ENCODE results near the gene KIFC3.
"Not testable (repeated sequence)": the region's sequence is repeated elsewhere in the genome, so short reads cannot be mapped to it uniquely, and the experiment has no call there.

The KIFC3 gene

DNA sequence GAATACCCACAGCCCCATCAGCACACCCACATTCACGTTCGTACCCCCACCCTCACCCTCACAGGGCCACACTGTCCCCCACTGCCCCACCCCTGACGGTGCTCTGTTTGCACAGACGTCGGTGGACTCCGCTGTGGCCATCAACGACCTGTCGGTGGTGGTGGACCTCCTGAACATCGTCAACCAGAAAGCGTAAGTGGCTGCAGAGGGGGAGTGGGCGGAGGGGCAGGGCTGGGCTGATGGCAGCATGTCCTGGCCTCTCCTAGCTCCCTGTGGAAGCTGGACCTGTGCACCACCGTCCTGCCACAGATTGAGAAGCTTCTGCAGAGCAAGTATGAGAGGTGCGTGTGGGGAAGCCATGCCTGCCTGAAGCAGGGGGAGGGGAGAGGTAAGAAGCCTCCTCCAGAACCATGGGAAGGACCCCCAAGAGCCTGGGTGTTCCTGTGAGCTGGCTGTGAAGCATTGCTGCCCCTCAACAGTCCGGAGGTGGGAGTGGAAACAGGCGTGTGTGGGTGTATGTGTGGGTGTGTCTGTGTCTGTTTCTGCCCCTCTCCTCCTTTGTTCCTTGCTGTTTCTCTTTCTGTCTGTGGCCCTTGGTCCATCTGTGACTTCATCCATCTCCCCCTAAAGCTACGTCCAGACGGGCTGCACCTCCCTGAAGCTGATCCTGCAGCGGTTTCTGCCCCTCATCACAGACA is 46.4 kb downstream of the KIFC3 start:
- no peak for DNase-seq

GRCh38 chr16:57755061-57755684 is 47.1 kb downstream of the KIFC3 start:
- DNase-seq, result no peak

GRCh38 chr16:57754354-57755060 is 47.8 kb downstream of the KIFC3 start:
- DNase-seq, result no peak

GRCh38 chr16:57753448-57754353 is 48.6 kb downstream of the KIFC3 start:
- DNase-seq, result no peak

DNA sequence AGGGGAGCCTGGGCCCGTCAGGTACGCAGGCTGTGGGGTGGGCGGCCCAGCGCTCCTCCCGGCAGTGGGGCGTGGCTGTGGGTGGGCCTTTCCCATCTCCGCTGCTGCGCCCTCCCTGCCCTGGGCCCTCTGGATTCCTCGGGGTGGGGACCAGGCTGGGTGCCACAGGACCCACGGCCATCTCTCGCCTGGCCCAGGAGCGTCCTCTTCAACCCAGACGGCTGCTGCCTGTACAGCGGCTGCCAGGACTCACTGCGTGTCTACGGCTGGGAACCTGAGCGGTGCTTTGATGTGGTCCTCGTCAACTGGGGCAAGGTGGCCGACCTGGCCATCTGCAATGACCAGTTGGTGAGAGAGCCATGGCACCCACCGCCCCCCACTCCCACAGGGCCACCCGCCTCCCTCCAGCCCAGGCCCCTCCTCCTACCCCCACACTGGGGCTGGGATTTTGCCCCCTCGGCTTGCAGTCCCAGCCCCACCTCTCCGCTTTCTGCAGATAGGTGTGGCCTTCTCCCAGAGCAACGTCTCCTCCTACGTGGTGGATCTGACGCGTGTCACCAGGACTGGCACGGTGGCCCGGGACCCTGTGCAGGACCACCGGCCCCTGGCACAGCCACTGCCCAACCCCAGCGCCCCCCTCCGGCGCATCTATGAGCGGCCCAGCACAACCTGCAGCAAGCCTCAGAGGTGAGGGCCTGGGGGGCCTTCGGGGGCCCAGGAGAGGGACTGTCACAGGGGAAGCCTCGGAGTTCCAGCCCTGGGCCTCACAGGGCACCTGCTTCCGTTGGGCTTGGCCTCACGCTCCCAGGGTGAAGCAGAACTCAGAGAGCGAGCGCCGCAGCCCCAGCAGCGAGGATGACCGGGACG is 49.5 kb downstream of the KIFC3 start:
- no peak for DNase-seq

- no peak for DNase-seq
Measured at GRCh38 chr16:57752203-57752580, 50.1 kb downstream of the KIFC3 start.

GRCh38 chr16:57751539-57752202 is 50.6 kb downstream of the KIFC3 start:
- no peak for DNase-seq

DNA sequence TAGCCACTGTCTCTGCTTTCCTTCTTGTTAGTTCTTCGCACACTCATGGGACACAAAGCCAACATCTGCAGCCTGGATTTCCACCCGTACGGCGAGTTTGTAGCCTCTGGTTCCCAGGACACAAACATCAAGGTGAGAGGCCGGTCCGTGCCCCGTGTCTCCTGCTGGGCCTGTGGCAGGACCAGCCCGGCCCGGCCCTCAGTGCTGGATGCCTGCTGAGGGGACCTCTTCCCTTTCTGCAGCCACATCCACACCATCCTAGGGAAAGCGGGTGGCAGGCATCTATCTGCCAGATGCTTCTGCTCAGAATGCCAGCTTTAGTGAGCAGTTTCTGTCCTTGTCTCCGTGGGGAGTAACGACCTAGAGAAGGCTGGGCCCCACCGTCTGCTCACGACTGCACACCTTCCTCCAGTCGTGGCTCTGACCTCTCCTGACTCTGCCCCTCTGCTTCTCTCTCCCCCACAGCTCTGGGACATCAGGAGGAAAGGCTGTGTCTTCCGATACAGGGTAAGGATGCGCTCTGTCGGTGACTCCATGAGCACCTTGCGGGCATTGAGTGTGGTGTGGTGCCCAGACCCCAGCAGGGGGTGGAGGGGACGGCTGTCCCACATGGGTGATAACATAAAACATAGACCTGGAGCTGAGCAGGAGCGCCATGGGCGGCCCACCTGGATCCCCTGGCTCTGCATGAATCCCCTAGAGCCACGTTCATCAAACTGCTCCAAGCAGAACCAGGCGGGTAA is 51.3 kb downstream of the KIFC3 start:
- no peak for DNase-seq

- no peak for DNase-seq
Measured at GRCh38 chr16:57749856-57750452, 52.3 kb downstream of the KIFC3 start.

DNA sequence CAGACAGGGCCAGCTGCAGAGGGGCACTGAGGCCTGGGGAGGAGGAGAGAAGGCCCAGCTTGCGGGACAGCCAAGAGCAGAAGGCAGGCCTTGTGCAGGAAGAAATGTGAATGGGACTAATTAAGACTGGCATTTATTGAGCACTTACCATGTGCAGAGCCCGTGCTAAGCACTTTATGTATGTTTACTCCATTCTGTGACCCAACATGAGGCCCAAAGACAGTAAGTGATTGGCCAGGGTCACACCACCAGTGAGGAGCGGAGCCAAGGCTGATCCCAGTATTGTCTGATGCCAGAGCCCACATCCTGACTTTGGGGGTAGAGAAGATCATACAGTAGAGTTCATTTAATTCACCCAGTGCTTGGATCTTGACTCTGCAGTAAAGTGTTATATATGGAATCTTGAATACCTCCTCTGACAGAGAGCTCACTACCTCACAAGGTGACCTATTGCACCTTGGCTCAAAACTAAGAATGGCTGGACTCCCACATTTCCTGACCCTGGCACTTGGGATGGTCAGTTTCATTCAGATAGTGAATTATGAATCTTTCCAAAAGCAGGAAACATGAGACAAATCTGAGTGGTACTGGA is 53.1 kb downstream of the KIFC3 start:
- DNase-seq, result no peak

DNA sequence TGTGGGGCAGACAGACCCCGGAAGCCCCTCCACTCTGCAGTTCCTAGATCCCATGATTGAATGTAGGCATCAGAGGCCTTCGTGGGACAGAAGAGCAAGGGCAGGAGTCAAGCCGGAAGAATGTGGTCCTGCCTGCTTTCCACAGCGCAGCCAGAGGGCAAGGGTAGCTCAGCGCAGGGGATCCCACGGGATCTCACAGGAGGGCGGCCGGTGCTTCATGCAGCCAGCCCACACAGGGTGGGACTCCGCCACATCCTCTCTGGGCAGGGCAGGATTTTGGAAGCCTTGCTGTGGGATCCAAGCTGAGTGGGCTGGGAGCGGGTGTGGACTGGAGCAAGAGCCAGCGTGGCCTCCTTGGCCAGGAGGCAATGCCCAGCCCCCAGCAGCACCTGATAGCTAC is 53.7 kb downstream of the KIFC3 start:
- no peak for DNase-seq

DNA sequence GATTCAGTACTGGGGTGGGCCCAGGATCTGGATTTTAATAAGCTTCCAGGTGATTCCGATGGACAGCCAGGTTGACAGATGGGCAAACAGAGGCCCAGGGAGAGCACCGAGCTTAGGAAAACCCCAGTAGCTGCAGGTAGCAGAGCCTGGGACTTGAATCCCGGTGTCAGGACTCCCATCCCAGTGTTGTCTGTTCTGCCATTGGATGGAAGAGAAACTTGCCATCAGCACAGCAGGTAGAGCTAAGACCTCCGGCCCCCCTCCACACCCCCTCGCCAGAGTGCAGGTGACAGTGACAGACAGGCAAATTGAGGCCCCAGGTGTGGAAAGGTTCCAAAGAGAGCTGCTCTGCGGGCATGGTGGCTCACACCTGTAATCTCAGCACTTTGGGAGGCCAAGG is 54.3 kb downstream of the KIFC3 start:
- no peak for DNase-seq

GRCh38 chr16:57747496-57747895 is 54.8 kb downstream of the KIFC3 start:
- DNase-seq, result no peak

DNA sequence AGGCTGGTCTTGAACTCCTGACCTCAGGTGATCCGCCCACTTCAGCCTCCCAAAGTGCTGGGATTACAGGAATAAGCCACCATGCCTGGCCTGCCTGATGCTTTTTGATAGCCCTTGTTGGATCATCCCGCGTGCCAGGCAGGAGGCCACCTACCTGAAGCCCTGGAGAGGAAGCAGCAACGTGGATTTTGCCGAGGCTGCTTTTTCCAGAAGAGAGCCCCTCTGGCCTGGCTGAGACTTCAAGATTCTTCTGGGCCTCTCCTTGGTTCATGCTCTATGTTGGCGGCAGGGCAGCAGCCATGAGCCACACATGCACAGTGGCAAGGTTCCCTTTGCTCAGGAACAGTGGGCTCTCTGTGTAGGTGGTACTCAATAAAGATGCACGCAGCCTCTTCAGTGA is 55.2 kb downstream of the KIFC3 start:
- no peak for DNase-seq

GRCh38 chr16:57746316-57746715 is 56.0 kb downstream of the KIFC3 start:
- not testable (repeated sequence) for DNase-seq

DNA sequence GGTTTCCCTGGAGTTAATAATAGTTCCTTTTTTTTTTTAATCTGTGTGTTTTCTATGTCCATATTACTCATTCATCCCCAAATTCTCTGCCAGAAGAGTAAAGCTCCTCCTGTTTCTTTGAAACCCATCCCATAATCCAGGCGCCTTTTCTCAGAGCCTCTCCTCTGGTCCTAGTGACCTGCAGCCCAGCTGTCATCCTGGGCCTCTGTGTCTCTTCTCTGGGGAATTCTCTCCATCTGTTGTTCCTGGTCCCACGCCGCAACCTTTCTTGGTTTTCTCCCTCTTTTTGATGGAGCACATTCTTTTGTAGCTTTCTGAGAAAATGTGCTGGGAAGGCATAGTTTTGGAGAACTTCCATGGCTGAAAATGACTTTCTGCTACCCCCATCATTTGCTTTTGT is 56.5 kb downstream of the KIFC3 start:
- DNase-seq, result no peak

GRCh38 chr16:57744642-57744903 is 57.7 kb downstream of the KIFC3 start:
- DNase-seq, result no peak

- DNase-seq, result no peak
Measured at GRCh38 chr16:57743886-57744641, 58.2 kb downstream of the KIFC3 start.
